NCI-H2107 treated with DMSO at 0.1 percent for 48 hours (cell line): Measurements from ENCODE around the gene LRRC55.
"Not testable (repeated sequence)": the region's sequence is repeated elsewhere in the genome, so short reads cannot be mapped to it uniquely, and the experiment has no call there.

ENCODE experiments used
- DNase-seq: peaks from one replicate; lab custom pipeline; 2025; ENCODE audit not compliant: unreplicated experiment; lab: John Stamatoyannopoulos, UW

The LRRC55 gene

DNA sequence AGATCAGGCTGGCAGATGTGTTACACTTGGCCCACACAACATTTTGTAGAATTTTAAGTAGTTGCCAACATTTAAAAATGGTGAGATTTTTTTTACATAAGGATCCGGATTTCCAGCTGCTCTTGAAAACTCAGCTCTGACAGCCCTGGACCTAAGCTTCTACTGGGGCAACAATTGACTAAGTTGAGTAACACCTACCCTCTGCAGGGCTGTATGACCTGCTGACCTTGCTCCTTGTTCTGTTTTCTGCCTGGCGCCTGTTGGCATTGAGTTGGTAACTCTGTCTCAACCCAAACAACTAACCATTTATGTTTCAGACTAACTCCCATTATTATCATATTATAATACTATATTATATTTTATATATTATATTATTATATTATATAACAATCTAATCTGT lies 21.1 kb upstream of the LRRC55 start:
- DNase-seq: no peak

- DNase-seq: peak; percentile 7
These were observed 20.4 kb upstream of the LRRC55 start for GRCh38 chr11:57161351-57161750.

- no peak for DNase-seq
These were observed 19.4 kb upstream of the LRRC55 start for GRCh38 chr11:57162179-57162898.

DNA sequence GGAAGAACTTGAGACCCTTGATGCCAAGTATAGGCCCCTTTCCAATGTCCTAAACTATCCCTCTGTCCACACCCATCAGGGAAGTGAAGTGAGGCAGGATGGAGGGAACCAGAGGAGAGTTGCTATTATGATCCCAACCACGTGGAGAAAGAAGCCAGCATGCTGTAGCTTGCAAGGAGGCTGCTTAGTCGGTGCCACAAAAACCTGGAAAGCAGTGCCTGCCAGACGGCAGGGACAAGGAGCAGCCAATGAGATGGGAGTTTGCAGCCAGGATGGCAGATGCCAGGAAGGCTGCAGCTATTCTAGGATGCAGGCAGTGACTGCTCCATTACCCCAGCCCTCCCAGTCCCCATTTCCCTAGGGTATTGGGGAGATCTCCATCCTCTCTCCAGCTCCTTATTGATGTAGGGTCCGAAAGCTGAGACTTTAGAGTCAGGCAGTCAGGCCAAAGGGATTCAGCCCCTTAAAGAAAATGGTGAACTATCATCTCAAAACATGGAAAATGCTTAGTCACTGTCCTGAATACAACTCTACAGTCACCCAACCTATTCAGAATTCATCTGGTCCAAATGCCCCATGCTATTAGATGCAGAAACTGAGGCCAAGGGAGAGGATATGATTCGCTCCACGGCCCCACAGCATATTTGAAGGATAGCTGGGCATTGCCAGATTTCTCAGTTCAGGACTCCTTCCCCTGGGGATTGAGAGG lies 18.4 kb upstream of the LRRC55 start:
- DNase-seq: no peak

DNA sequence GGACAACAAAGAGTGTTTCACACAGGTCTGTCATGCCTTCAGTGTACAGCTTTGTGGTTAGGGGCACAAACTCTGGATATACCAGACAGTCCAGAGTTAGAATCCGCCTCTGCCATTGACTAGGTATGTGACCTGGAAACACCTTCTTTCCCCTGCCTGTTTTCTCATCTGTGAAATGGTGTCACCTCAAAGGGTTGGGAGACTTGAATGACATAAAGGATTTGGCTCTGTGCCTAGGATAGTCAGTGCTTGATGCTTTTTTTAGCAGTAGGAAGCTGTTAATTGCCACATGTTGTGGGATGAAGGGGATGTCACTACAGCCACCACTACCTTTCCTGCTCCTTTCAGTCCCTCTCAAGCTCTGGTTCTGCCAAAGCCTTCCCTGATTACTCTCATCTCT lies 17.4 kb upstream of the LRRC55 start:
- no peak for DNase-seq

GRCh38 chr11:57167125-57167846 lies 14.5 kb upstream of the LRRC55 start:
- DNase-seq: no peak

DNA sequence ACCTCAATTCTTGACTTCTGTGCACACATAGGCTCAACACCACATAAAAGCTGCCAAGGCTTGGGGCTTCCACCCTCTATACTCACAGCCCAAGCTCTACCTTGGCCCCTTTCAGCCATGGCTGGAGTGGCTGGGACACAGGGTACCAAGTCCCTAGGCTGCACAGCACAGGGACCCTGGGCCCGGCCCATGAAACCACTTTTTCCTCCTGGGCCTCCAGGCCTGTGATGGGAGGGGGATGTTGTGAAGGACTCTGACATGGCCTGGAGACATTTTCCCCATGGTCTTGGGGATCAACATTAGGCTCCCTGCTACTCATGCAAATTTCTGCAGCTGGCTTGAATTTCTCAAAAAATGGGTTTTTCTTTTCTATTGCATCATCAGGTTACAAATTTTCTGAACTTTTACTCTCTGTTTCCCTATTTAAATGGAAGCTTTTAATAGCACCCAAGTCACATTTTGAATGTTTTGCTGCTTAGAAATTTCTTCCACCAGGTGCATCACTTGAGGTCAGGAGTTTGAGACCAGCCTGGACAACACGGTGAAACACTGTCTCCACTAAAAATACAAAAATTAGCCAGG lies 11.9 kb upstream of the LRRC55 start:
- DNase-seq: not testable (repeated sequence)

DNA sequence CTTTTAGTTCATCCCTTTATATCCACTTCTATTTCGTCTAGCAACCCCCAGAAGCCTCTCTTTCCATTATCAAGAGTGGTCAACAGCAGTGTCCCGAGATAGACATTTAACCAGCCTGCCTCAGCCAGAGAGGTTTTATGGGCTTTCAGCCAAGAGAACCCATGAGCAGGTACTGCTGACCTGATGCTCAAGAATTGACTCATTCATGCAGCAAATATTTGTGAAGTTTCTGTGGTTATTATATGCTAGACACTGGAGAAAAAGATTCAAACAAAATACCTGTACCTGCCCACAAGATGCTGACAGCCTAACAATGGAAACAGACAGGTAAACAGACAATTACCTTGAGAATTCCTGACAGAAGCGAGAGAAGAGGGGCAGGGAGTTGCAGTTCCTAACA lies 9.7 kb upstream of the LRRC55 start:
- DNase-seq: no peak

GRCh38 chr11:57174656-57175055 lies 7.1 kb upstream of the LRRC55 start:
- DNase-seq: no peak

DNA sequence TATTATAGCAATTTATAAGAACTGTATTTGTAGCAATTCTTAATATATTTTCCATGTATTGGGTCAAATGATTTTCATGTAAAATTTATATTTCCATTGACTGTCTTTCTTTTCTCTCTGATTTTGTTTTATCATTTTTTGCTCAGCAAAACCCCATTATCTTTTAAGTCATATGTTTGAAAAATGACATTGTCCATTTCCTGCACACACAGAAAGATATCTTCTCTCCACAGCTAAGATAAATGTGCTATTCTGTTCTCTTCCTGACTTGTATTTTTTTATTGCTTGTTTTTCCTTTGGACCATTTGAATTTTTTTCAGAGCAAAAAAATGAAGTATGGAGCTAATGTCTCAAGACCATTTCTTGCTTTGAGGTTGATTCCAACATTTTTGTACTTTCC lies 6.3 kb upstream of the LRRC55 start:
- no peak for DNase-seq

- DNase-seq: no peak
These were observed 3.4 kb upstream of the LRRC55 start for GRCh38 chr11:57178334-57178733.

DNA sequence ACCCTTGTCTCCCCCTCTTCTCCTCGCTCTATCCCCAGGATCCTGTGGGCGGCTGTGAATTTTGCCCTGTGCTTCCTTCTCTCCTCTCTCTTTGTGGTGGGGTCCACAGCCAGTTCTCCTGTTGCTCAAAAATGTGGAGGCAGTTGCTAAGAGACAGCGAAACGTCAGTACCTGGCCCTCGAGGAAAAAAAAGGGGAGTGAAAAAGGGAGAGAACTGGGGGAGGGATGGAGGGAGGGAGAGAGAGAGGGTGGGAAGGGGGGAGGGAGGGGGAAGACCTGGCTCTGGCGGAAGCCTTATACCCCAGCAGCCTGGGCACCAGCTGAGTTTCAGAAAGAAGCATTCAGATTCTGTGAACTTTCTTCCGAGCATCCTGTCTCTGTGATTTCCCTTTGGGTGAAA lies 2.1 kb upstream of the LRRC55 start:
- DNase-seq: no peak

GRCh38 chr11:57180081-57180561 lies 1.6 kb upstream of the LRRC55 start:
- DNase-seq: no peak

DNA sequence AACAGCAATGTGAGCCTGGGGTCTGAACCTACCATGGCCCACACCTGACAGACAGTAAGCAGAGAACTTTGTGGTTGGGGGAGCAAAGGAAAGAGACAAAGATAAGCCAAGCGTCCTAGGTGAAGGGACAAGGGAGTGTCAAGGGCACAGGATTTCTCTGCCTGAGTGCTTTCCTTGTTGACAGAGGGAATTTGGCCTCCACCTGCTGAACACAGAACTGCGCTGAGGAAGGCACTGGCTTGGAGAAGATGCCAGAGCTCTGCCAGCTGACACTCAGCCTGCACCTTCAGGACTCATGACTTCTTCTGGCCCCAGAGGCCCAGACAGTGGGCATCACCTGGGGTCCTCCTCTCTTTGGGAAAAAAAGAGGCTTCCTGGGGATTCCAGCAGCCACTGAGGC lies 789 bp upstream of the LRRC55 start:
- no peak for DNase-seq

GRCh38 chr11:57182896-57183295 lies 1.1 kb downstream of the LRRC55 start:
- no peak for DNase-seq

- no peak for DNase-seq
These were observed 8.8 kb downstream of the LRRC55 start for GRCh38 chr11:57190548-57190947.

- DNase-seq: no peak
These were observed 9.8 kb downstream of the LRRC55 start for GRCh38 chr11:57191311-57192219.

DNA sequence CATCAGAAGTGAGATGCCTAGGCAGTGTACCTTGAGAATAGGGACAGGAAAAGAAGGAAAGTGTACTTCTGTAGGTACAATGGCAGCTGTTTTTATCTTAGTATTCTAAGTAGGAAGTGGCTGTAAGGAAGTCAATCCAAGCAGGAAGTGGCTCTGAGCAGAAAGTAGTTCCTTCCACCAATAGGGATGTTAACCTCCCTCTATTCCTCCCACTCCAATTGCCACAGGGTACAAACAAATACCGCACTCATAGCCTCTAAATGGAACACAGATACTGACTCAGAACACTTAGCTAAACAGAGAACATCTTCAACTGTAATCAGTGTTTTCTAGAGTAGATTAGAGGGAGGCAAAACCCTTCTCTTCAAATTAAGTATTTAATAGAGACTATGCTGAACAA lies 10.6 kb downstream of the LRRC55 start:
- no peak for DNase-seq

GRCh38 chr11:57196596-57196995 lies 14.8 kb downstream of the LRRC55 start:
- DNase-seq: no peak

DNA sequence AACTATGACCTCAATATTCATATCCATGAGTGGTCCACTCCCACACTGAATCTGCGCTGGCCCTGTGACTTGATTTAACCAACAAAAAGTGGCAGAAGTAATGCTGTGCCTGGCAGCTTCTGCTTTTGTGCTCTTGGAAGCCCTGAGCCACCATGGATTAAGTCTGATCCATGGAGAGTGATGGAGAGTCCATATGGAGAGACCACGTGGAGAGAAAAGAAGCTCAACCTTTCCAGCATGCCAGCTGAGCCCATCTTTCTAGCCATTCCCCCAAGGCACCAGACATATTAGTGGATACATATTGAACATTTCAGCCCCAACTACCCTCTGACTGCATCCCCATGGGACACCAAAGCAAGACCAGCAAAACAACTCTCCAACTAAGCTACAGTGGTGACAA lies 16.0 kb downstream of the LRRC55 start:
- DNase-seq: no peak

DNA sequence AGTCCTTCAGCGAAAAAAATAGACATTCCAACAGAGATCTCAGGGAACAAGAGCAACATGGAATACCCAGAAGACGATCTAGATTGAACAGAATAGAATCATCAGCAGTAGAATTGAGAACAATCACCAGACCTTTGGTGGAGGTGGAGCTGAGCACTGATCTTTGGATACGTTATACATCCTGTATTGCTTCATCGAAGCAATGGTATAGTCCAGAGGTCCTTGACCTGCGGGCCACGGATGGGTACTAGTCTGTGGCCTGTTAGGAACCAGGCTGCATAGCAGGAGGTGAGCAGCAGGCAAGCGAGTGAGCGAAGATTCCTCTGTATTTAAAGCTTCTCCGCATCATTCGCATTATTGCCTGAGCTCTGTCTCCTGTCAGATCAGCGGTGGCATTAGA lies 17.6 kb downstream of the LRRC55 start:
- DNase-seq: no peak
